GM04504 (cell line): ENCODE measurements around the gene PSMB3.

ENCODE experiments used
- DNase-seq: peaks from one replicate; pipeline ENCODE4 v3.0.0-alpha.2; 2012; ENCODE audit warnings: low read depth

Gene PSMB3

DNA sequence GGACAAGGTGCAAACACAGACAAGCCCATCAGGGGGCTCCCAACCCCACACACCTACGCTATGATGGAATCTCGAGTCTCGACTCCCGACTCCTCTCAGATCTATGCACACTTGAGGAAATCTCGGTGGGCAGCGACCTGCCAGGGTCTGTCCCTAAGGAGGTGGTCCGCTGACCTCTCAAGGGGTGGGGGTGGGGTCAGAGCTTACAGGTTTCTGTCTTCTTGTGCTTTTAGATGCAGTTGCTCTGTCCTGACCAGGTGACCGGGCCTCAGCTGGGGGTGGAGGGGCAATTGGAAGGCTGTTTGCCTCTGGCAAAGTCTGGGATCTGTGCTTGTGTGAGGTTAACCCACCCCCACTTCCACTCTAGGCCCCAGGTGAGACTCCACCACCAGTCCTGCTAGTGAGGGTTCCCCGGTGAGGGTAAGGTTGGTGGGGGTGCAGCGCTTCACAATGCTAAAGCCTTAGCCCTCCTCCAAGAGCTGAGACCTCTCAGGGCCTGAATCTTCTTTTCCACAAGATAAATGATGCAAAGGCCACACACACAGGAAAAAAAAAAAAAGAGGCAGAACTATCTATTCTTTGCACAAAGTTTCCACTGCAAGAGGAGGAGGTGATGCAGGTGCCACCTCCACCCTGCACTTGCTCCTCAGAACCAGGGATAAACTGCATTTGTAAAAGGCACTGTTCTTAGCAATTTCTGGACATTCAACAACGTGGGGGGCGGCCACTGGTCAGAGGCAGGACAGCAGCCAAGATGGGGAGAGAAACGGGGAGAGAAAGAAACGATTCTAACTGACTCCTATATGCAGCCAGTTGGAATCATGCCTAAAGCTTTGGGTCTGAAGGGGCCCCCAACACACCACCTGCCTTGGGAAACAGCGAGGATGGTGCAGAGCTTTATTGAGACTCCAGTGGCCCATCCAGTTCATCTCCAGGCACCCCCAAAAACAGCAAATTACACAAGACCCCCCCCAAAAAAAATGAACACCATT, 18.3 kb upstream of the PSMB3 start:
- no peak for DNase-seq

DNA sequence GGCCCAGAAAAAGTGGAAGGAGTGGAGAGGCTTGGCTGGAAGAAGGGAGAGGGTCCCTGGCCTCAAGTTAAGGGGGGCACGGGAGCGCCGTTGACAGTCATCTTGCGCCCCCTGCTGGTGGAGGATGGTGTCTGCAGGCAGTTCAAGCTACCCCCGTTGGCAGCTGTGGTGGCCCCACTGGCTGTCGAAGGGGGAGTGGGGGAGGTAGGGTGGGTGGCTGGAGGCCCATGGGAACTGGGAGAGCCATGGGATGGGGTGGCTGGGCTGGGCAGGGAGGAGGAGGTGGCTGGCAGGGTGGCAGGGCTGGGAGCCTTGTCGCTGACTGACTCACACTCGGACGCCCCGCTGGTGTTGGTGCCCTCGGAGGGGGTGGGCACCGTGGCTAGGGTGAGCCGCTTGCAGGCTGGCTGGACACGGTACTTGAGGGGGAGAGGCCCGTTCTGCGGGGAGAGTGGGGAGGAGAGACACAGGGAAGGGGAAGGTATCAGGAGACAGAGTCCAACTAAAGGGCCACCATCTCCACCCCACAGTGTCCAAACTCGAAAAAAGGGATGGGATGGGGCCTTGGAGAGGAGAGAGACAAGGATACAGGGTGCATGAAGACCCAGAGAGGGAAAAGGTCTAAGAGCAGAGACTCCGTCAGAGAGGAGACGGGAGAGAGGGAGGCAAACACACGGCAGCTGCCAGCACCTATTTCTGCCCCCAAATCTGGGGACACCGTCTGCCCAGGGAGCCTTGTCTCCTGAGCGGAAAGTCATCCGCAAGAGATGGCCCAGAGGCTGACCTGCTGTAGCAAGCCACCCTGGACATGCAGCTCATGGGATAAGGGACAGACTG, 17.2 kb upstream of the PSMB3 start:
- DNase-seq = no peak

DNA sequence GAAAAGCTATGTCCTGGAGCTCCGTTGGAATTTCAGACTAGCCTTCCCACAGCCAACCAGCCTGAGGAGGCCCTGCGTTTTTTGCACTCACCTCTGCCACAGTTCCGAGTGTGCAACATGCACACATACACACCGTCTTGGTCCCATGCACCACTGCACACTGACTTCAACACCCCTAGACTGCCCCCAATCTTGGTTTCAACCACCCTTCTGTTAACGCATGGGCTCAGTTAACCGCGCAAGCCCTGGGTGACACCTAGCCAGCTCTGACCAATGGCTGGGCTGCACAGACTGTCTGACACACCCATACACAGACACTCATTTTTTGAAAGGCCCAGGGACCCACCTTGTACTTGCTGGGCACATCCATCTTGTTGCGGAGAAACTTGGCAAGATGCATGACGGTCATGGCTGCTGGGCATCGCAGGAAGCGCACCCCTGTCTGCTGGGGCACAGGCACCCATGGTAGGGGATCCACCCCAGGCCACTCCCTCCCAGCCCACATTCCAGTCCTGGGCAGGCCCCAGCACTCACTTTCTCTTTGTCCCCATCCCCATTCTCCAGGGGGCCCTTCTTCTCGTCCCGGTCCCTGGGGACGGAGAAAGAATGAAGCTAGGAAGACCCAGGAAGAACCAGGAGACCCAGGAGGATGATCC, 14.4 kb upstream of the PSMB3 start:
- DNase-seq = no peak

DNA sequence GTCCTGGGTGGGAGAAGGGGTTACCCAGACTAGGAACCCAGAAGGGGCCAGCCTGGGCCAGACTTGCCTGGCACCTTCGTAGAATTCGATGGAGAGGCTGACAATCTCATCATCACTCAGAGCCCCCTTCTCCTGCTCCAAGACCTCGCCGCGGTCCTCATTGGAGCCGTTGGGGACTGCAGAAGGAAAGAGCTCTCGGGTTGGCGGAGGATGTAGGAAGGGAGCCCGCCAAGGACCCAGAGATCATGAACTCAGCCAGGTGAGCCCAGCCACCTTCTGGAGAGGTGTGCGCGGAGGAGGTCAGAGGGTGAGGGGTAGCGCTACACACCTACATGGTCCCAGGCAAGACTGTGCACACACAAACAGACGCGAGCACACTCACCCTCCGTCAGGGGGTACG, 13.9 kb upstream of the PSMB3 start:
- no peak for DNase-seq

DNA sequence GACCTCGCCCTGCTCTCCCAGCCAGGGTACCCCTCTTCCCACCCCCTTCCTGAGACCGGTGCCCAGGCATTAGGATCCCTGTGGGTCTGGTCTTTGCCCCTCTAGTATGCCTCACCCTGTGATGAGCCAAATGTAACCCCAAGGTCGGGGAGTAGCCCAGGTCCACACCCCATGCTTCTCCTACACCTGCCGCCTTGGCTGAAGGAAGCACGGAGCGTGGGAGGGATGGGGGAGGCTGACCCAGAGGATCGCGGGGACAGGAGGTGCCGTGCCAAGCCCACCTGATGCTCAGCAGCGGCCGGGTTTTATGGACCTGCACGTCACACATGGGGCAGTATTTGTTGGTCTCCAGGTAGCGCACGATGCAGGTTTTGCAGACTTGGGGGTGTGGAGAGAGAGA, 13.2 kb upstream of the PSMB3 start:
- DNase-seq = no peak

DNA sequence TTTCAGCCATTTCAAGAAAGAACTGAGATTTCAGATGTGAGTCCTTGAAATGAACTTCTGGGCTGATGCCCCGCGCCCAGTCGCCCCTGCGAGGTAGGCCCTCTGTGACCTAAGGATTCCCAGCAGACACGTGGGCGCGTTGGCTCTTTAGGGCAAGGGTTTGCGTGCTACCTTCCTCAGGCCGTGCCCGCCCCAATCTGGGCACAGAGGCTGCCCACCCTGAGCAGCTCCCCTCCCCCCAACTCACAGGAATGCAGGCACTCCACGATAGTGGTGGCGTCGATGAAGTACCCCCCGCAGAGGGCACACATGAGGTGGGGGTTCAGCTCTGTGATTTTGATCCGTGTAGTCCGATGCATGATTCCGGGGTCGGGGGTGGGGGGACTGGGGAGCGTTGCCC, 12.5 kb upstream of the PSMB3 start:
- no peak for DNase-seq

DNA sequence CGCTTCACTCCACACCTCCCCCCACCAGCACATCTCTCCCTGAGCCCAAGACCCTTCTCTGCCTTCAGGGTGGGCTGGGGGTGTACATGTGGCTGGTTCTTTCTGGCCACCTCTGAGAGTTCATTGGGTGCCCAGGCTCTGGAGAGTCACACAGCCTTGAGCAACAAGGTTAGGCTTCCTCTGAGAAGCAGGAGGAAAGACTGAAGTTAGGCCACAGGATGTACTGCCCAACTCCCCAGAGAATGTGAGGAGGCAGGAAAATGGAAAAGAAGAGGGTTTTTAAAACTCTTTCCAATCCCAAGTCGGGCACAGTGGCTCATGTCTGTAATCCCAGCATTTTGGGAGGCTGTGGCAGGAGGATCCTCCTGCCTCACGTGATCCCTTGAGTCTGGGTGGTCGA, 11.7 kb upstream of the PSMB3 start:
- DNase-seq = no peak

DNA sequence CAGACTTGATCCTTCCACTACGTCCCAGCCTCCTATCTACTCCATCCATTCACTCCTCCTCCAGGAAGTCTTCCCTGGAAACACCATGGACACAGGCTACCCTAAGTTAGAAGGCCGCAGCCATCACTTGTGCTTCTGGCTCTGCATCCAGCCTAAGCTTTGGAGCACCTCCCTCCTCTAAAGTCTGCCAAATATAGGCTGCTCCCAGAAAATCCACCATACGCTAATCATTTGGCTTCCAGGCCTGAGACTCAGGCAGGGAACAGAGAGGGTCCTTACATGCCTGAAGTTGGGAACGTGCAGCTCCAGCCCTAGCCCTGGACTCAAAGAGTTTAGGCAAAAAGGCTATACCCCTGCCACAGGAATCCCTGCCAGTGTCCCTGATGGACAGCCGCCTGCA, 11.1 kb upstream of the PSMB3 start:
- no peak for DNase-seq

DNA sequence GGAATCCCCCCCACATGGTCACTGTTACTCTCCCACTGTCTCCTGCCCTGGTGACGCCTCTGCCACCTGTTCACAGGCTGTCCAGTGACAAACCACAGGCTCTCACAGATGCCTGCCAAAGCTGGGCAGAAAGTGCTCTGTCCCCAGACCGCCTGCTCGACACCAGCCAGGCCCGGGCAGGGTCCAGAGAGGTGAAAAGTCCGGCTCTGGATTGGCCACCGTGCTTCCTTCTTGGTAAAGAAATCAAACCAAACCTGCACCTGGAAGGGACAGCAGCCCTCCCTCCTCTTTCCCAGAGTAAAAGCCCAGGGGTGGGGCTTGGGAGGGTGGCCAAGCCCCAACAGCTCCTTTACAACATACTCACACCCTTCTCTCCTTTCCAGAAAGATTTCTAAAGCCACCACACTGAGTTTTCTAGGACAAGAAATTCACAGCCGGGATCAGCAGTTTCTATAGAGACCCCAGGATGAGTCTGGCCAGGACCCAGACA, 10.6 kb upstream of the PSMB3 start:
- no peak for DNase-seq

DNA sequence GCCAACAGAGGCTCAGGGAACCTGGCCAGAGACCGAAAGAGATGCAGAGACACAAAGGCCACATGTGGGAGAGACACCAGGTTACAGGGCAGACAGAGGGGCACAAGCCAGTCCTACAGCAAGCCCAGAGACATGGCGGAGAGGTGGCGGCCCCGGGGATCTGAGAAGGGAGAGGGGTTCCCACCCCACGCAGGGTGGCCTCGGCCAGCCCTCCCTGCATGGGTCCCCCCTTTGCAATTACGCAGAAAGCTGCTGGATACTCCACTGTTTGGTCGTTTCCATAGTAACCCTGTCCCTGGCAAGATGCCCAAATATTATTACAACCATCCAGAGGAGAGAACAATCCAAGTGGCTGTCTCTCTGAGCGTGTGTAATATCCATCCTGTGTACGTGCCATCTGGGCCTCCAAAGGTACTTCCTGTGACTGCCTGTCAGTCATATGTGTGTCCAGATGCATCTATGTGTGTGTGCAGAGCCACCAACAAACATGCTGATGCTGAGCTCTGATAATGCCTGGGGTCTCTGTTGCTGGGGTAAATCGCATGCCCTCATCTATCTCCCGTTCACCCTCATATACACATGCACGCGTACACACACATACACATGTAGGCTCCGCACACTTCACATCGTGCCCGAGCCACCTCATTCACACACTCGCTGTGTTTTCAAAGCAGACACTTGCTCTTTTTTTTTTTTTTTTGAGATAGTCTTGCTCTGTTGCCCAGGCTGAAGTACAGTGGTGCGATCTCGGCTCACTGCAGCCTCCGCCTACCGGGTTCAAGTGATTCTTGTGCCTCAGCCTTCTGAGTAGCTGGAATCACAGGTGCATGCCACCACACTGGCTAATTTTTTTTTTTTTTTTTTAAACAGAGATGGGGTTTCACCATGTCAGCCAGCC, 9.9 kb upstream of the PSMB3 start:
- DNase-seq = peak; percentile 75

DNA sequence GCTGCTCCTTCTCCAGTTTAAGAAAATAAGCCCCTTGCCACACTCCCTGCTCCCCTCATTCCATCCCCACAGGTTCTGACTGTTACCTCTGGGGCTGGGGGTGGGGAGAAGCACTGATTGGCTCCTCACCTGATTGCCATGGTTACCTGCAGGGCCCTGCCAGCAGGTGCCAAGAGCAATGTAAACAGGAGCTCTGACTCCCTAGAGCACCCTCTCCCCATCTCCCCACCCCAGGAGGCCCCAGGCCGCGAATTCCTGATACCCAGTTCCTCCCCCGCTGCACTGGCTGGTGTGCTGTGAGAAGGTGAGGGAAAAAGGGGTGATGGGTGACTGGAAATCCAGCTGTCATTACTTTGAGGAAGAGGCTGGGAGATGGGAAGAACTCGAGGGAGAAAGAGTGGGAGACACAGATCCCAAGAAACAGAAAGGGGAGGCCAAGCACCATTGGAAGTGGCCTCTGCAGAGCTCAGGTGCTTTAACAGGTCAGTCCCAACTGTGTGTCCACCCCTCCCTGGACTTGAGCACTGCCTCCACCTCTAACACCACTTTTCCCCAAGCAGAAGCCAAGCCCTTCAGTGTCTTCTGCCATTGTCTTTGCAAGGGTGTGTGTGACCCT, 8.9 kb upstream of the PSMB3 start:
- no peak for DNase-seq

DNA sequence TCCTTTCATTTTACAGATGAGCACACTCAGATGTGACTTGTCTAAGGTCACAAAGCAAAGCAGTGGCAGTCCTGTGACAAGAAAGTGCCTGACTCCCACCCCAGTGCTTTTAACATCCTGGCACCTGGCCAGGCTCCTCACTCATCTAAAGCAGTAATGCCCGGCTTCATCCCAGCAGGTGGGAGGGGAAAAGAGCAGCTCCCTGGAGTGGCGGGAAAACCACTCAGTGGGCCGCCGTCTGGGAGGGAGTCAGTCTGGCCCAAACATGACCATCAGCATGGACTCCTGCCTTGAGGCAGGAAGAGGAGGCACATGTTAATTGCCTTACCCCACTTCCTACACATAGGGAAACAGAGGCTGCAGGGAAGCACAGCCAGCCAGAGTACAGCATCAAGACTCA, 7.0 kb upstream of the PSMB3 start:
- DNase-seq = no peak

DNA sequence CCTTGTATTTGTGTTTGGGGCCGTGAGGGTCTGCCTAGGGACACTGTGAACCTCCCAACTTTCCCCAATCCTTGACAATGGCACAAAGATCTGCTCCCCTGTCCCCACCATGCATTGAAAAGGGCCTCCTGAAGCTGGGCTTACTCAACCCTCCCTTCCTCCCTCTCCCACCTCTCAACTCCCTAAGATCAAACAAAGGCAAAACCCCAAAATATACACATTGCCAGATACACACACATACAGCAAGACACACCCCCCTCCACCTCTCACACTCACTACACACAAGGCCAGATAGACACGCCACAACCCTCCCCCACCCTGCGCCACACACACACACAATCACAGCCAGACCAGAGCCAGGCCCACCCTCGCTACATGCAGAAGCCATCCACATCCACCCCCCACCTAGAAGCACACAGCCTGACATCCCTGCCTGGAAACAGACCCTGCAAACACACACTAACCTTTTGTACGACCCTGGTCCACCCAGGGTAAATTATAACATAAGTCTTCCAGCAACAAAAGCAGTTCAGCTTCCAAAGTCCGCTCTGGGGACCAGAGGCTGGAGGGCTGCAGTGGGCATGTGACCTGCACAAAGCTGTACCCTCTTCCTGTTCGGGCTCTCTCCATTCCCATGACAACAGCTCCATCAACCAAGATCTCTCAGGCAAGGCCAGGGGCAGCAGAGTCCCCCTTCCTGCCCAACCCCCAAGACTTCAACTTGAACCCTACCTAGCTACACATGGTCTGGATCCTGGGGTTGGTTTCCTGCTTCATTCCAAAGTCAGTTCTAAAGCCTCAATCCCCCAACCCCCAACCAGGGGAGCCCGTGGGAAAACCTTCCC, 6.3 kb upstream of the PSMB3 start:
- no peak for DNase-seq

DNA sequence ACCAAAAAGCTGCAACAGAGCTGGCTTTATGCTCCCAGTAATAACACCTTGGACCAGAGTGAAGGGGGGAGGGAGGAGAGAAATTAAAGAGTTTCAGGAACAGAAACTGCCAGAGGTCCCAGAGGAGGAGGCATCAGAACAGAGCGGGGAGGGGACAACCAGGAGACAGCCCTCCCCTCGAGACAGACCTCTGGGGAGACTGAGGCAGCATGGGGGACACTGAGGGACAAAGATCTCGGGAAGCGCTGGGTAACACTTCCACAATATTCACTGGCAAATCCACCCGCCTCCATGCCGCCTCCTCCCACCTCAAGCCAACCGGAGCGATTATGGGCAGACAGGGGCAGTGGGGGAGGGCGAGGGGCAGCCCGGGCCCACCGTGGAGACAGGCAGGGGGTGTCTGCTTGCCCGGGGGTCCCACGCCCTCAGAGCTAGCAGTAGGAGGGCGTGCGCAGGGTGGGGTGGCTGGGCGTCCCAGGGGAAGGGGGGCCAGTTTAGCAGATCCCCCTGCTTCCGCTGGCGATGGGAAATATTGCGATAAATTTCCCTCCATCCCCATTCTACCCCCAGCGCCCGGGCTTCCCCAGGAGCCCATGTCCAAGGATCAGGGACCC, 5.6 kb upstream of the PSMB3 start:
- no peak for DNase-seq

DNA sequence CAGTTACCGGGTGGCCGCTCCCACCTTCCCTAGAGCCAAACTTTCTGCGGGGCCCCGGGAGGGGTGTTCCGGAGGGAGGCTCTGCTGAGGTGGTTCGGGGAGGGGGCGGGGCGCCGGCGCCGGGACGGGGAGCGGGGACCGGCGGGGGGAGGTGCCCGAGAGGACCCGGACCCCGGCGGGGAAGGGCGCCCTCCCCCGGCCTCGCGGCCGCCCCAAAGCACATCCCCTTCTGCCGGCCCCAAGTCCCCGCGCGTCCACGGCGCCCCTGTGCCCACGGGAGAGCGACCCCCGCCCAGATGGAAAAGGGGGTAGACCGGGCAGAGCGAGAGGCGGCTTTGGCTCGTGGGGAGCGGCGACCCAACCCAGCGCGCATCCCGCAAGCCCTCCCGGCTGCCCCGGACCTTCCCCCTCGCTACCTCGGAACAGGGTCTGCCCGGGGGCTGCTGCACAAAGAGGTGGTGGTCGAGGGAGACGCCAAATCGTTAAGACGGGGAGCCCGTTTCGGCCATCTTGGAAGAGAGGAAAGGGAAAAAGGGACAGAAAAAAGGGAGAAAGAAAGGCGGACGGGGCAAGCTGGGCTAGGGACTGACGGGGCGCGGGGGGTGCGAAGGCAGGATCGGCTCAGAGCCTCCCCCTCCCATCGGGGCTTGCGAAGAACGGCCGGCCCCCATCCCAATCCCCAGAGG, 4.9 kb upstream of the PSMB3 start:
- DNase-seq = no peak

DNA sequence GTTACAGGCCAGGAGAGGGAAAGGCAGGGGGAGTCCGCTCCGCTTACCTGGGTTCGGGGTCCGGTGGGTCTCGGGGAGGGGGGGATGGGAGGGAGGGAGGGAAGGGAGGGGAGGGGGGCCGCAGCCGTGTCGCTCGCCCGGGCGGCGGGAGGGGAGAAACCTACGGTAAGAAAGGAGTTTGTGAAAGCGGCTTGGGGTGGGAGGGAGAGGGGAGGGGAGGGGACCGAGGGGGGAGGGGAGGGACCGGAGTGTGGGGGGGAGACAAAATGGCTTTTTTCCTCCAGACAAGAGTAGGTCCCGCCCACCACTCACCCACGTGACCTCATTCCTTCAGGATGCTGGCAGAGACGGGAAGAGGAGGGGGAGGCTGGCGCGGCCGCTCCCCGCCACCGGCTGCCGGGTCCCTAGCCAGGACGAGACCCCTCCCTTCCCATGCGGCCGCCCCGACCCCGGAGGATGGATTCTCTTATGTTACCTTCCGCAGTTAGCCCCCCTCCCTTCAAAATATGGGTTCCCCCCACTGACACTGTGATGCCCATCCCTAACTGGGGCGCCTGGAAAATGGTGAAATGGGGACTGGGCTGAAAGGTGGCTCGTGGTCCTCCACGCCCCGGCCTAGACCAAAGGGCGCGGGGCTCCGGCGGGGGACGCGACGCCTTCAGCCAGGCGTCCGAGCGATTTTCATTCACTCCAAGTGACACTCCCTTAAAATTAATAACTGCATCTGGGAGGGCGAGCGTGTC, 4.2 kb upstream of the PSMB3 start, which contains the start of gene PCGF2:
TSS of gene PCGF2 (minus strand) at position 188 of the 743 bp plus-strand sequence. CDS start 7,934 bp downstream, outside the sequence.
- peak; percentile 70 for DNase-seq

DNA sequence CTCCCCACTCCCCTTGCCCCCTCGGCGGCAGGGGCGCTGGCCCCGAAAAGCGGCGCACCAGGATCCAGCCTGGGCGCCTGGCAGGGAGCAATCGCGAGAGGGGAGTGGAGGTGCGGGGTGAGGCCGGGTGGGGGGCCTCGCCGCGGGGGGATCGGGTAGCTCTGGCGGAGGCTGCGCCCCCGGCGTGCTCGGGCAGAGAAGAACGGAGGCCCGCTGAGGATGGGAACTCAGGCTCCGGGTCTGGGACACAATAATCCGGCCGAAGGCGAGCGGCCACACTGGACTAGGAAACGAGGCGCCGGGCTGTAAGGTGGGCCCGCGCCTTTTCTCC, 3.7 kb upstream of the PSMB3 start:
- DNase-seq = no peak
